ENCODE results near the gene DNAH7. TPM values are rescaled to one million over a fixed set of nuclear protein-coding genes. Genes with fewer than 3 reads are reported as not detected.

DNAH7 gene
- total and polyA plus RNA-seq, 2 of the 4 experiments (the other 2 are of a cell fraction) = 0.22 to 0.36 TPM

GRCh38 chr2:195730912-195731311 lies 337.7 kb downstream of the DNAH7 start:
- no peak overlapping the region for H3K18ac ChIP-seq (ENCODE audit: low read depth, low read length)
- peaks cover 11% of the 10 kb centered on the region for H3K36me3 ChIP-seq (ENCODE audit: control insufficient read depth, insufficient read depth, low read length)
- H3K23ac ChIP-seq (ENCODE audit: low read depth, low read length) = no peak overlapping the region
- CTCF ChIA-PET = interaction anchor here (0.6 kb wide), 1 partner anchor 129 kb away, joined by 12 read pairs; no protein-coding TSS in a partner anchor
- no peak overlapping the region for H2BK5ac ChIP-seq (ENCODE audit: low read depth, low read length, poor library complexity, severe bottlenecking)
- no peak overlapping the region for H3K4me2 ChIP-seq (ENCODE audit: low read depth, low read length)
- peaks cover 8 to 14% of the 10 kb centered on the region in 2 experiments; a peak in 3 of 4 replicates for H3K79me1 ChIP-seq (ENCODE audit: low read depth in 1 of 2, low read length in 2 of 2)
- no peaks in the 10 kb centered on the region for H3K27me3 ChIP-seq (ENCODE audit: control insufficient read depth, insufficient read depth, low read length)
- TF ChIP-seq RFX5 (IDR thresholded peaks at IDR 0.05; ENCODE audit: low read depth, low read length) (no peak), NFE2L2 (IDR thresholded peaks at IDR 0.05; ENCODE audit: low read depth, low read length) (no peak), MAFK (IDR thresholded peaks at IDR 0.05; ENCODE audit: low read depth, low read length) (no peak), RCOR1 (IDR thresholded peaks at IDR 0.05; ENCODE audit: insufficient replicate concordance, low read length) (no peak), CHD1 (IDR thresholded peaks at IDR 0.05; ENCODE audit: low read depth, low read length) (no peak), MAZ (IDR thresholded peaks at IDR 0.05; ENCODE audit: borderline replicate concordance, low read depth, low read length) (no peak)
- TF ChIP-seq, protein P1, sequence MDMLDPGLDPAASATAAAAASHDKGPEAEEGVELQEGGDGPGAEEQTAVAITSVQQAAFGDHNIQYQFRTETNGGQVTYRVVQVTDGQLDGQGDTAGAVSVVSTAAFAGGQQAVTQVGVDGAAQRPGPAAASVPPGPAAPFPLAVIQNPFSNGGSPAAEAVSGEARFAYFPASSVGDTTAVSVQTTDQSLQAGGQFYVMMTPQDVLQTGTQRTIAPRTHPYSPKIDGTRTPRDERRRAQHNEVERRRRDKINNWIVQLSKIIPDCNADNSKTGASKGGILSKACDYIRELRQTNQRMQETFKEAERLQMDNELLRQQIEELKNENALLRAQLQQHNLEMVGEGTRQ (IDR thresholded peaks at IDR 0.05; ENCODE audit: low read depth, low read length) = no peak
- dilution Hi-C loops (cut with HindIII; ENCODE audit: low sequenced_read_pairs, unreplicated experiment) = no loop called here
- H2AK5ac ChIP-seq (ENCODE audit: low read depth, low read length) = no peak overlapping the region
- H3K4me1 ChIP-seq (ENCODE audit: control insufficient read depth, insufficient read depth, low read length) = no peaks in the 10 kb centered on the region; the same call in 1 of the 2 replicates
- POLR2A ChIA-PET (ENCODE audit: unreplicated experiment) = no interaction called here
- H4K5ac ChIP-seq (ENCODE audit: low read depth, low read length) = no peak overlapping the region
- H2BK120ac ChIP-seq (ENCODE audit: low read depth, low read length) = no peak overlapping the region
- in situ Hi-C loops (cut with MboI; ENCODE audit: low sequenced_read_pairs) = no loop called here
- ATAC-seq (ENCODE audit: low read depth) (no peak), DNase-seq (no peak)
- H3K9me3 ChIP-seq (ENCODE audit: control insufficient read depth, insufficient read depth, low read length) = no peaks in the 10 kb centered on the region
- H2AFZ ChIP-seq (replicated peaks; ENCODE audit: low read length, poor library complexity) = no peak overlapping the region
- H4K8ac ChIP-seq (ENCODE audit: low read depth in 2 of 2, low read length in 2 of 2) = no peak overlapping the region
- no TSS peak for BruUV-seq (replicated peaks)
- H3K9me1 ChIP-seq (ENCODE audit: insufficient read depth, low read length) = no peaks in the 10 kb centered on the region
- no peak overlapping the region for H3K56ac ChIP-seq (ENCODE audit: extremely low read depth, insufficient read depth, low read length)
- H2BK15ac ChIP-seq (ENCODE audit: low read depth, low read length) = no peak overlapping the region
- no peak overlapping the region for H3K27ac ChIP-seq (ENCODE audit: insufficient read depth, low read length)
- no peak overlapping the region for H3K14ac ChIP-seq (replicated peaks; ENCODE audit: low read depth, low read length)
- no peak overlapping the region for H3K9ac ChIP-seq (ENCODE audit: low read depth, low read length)
- H3K4ac ChIP-seq (ENCODE audit: low read depth, low read length) = no peak overlapping the region
- H4K91ac ChIP-seq (ENCODE audit: insufficient read depth, low read depth, low read length) = no peak overlapping the region
- H4K20me1 ChIP-seq (ENCODE audit: insufficient read depth, low read length) = no peaks in the 10 kb centered on the region
- 100% methylated on average over 3 of the region's 3 CpGs; no CpG with 5 or more reads in 1 of the 2 experiments for WGBS, 2 experiments (ENCODE audit: extremely low coverage in 2 of 2, insufficient read length in 1 of 2)
- H3K4me3 ChIP-seq (ENCODE audit: insufficient read depth, low read depth, low read length) = no peak overlapping the region
- H2AK9ac ChIP-seq (replicated peaks; ENCODE audit: low read depth, low read length, poor library complexity) = no peak overlapping the region
- intact Hi-C loops (cut with micrococcal nuclease) = no loop called here
- H2BK20ac ChIP-seq (ENCODE audit: low read depth, low read length) = no peak overlapping the region

Measured in IMR-90 (cell line).